NCI-H146 (cell line): ENCODE results near the gene SORCS2.
"Not testable (repeated sequence)": the region's sequence is repeated elsewhere in the genome, so short reads cannot be mapped to it uniquely, and the experiment has no call there.

Source experiments
- DNase-seq: peaks from one replicate; lab custom pipeline; 2025; lab: John Stamatoyannopoulos, UW

Gene SORCS2

GRCh38 chr4:7160439-7160838, 31.9 kb upstream of the SORCS2 start:
- DNase-seq: no peak

GRCh38 chr4:7160951-7161440, 31.3 kb upstream of the SORCS2 start:
- DNase-seq: no peak

GRCh38 chr4:7161721-7162214, 30.6 kb upstream of the SORCS2 start:
- no peak for DNase-seq

- DNase-seq: not testable (repeated sequence)
Observed at GRCh38 chr4:7165056-7165873, 27.1 kb upstream of the SORCS2 start.

GRCh38 chr4:7165874-7166201, 26.5 kb upstream of the SORCS2 start:
- DNase-seq: no peak

GRCh38 chr4:7166237-7166636, 26.1 kb upstream of the SORCS2 start:
- no peak for DNase-seq

- DNase-seq: no peak
Observed at GRCh38 chr4:7166981-7167700, 25.2 kb upstream of the SORCS2 start.

- DNase-seq: no peak
Observed at GRCh38 chr4:7167706-7168105, 24.6 kb upstream of the SORCS2 start.

- no peak for DNase-seq
Observed at GRCh38 chr4:7168106-7168505, 24.2 kb upstream of the SORCS2 start.

- DNase-seq: no peak
Observed at GRCh38 chr4:7169134-7169533, 23.2 kb upstream of the SORCS2 start.

GRCh38 chr4:7170012-7170411, 22.3 kb upstream of the SORCS2 start:
- DNase-seq: no peak

- DNase-seq: no peak
Observed at GRCh38 chr4:7171191-7171900, 21.0 kb upstream of the SORCS2 start.

- DNase-seq: no peak
Observed at GRCh38 chr4:7172508-7172907, 19.8 kb upstream of the SORCS2 start.

- DNase-seq: no peak
Observed at GRCh38 chr4:7172946-7173345, 19.4 kb upstream of the SORCS2 start.

GRCh38 chr4:7173841-7174449, 18.4 kb upstream of the SORCS2 start:
- DNase-seq: no peak

- DNase-seq: no peak
Observed at GRCh38 chr4:7179158-7179557, 13.2 kb upstream of the SORCS2 start.

- DNase-seq: no peak
Observed at GRCh38 chr4:7180938-7181337, 11.4 kb upstream of the SORCS2 start.

- DNase-seq: no peak
Observed at GRCh38 chr4:7182616-7183015, 9.7 kb upstream of the SORCS2 start.

GRCh38 chr4:7183161-7183560, 9.2 kb upstream of the SORCS2 start:
- no peak for DNase-seq

GRCh38 chr4:7183780-7184460, 8.4 kb upstream of the SORCS2 start:
- DNase-seq: no peak

GRCh38 chr4:7185487-7186030, 6.8 kb upstream of the SORCS2 start:
- DNase-seq: no peak
